Measurements from ENCODE around the gene RRP9. TPM values are rescaled to one million over a fixed set of nuclear protein-coding genes. Genes with fewer than 3 reads are reported as not detected.

The RRP9 gene
- total and polyA plus RNA-seq, 12 donors = 8.5 to 30.2 (median 10.1) TPM

DNA sequence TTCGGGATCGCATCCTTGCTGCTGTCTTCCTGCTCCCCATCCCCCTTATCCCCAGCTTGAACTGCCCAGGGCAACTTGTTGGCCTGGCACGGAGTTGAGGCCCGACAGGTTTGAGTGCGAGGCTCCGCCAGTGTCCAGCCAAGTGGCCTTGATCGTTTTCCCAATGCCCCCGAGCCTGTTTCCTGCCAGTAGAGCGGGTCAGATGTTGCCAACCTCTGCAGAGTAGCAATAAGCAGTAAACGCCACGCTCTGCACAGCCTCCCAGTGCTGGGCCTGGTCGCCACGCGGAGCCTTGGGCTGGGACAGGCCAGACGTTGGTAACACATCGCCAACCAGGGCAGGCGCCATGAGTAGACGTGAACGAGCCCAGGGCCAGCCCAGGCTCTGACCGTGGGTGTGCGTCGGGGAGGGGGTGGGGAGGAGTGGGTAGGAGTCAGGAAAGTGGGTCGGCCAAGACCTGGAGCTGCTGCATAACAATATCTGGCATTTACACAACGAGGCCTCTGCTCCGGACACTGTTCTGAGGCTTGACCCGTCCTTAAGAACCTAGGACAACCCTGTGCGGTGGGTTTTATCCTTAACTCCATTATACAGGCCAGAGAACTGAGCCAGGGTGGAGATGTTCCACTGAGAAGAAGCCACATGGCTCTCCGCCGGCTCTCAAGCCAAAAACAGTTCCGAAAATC, 32.7 kb upstream of the RRP9 start:
- Histone ChIP-seq H3K9me3 (no peaks in the 10 kb centered on the region), H3K36me3 (peaks cover 0 to 14% (median 0%) of the 10 kb centered on the region in 9 donors), H3K4me1 (peaks cover 10 to 46% (median 31%) of the 10 kb centered on the region in 9 donors), H3K4me3 (peak overlapping the region; percentile 35 to 87 (median 68)), H3K27me3 (no peaks in the 10 kb centered on the region), H3K27ac (peak overlapping the region; percentile 93 to 98 (median 96))
- WGBS, 2 donors = 17 to 23% methylated on average over 28 to 30 of the region's 30 CpGs
- ATAC-seq (peak; percentile 10 to 43 (median 26)), DNase-seq (peak in 1 of 2 donors; percentile 50)
- peak in 4 of 9 donors; percentile 3 to 54 (median 29) for TF ChIP-seq CTCF (IDR thresholded peaks at IDR 0.05)
- intact Hi-C loops (cut with DNase I) = loop anchor here in 8 of 10 donors (1.0 to 2.0 kb wide), 2 partner anchors 32 kb away; partner anchors contain the start of gene PARP3 (in 8 of the 8)

GRCh38 chr3:51971350-51971749, 29.6 kb upstream of the RRP9 start:
- DNase-seq = no peak
- H3K27me3 ChIP-seq = peaks cover 0 to 12% (median 0%) of the 10 kb centered on the region in 7 donors
- H3K4me1 ChIP-seq = peaks cover 13 to 63% (median 46%) of the 10 kb centered on the region in 9 donors
- no peak for TF ChIP-seq CTCF (IDR thresholded peaks at IDR 0.05)
- 92 to 96% methylated on average over 11 of the region's 11 CpGs for WGBS, 2 donors
- H3K4me3 ChIP-seq = no peak overlapping the region
- ATAC-seq = no peak
- no peak overlapping the region for H3K27ac ChIP-seq
- H3K9me3 ChIP-seq = no peaks in the 10 kb centered on the region
- H3K36me3 ChIP-seq = peaks cover 0 to 16% (median 0%) of the 10 kb centered on the region in 9 donors
- intact Hi-C loops (cut with DNase I) = no loop called here

DNA sequence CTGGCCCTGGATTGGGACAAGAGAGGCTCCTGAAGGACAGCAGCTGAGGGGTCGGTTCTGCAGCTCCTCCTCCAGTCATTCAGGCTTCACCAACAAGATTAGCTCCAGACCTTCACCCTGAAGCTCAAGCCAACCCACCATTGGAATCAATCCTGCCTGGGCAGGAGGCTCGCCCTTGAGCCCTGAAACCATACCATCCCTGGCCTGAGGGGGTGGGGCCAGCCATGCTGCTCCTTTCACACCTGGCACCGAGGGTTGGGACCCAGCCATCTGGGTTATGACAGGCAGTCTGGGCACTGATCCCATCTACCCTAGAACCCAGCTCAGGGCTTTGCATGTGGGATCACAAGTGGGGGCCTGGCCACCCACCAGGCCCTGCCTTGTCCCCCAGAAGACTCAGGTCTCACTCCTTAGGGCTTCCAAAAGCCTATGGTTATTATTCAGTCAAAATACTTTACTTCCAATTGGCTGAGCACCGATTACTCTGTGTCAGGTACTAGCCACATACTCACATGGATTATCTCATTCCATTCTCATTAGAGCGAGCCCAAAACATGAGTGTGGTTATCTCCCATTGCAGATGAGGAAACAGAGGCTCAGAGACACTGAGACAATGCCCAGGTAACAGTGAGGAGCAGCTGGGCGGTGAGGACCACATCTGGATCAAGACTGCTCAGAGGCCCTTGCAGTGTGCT, 29.0 kb upstream of the RRP9 start:
- H3K9me3 ChIP-seq = no peaks in the 10 kb centered on the region
- no peak for ATAC-seq
- no peak overlapping the region for H3K4me3 ChIP-seq
- no peak for TF ChIP-seq CTCF (IDR thresholded peaks at IDR 0.05)
- 68 to 72% methylated on average over 6 of the region's 6 CpGs for WGBS, 2 donors
- H3K36me3 ChIP-seq = peaks cover 0 to 16% (median 0%) of the 10 kb centered on the region in 9 donors
- H3K27me3 ChIP-seq = peaks cover 0 to 18% (median 0%) of the 10 kb centered on the region in 7 donors
- intact Hi-C loops (cut with DNase I) = no loop called here
- H3K4me1 ChIP-seq = peaks cover 17 to 63% (median 46%) of the 10 kb centered on the region in 9 donors
- peak overlapping the region in 1 of 10 donors; percentile 31 for H3K27ac ChIP-seq
- no peak for DNase-seq

DNA sequence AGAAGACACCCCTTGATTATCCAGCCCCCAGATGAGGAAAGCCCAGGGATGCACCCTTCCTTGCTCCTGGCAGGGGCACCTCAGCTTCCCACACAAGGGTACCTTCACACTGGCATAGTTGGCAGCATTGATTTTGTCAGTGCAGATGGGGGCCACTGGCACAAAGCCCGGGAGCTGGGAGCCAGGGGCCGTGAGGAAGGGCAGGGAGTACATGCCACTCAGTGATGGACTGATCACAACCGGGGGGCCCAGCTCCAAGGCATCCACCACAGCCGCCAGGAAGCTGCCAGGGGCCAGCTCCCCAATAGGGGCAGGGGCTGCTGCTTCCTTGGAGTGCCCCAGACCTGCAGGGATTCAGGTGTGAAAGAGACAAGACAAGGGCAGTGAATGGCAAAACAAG, 28.1 kb upstream of the RRP9 start:
- DNase-seq = no peak
- H3K27ac ChIP-seq = peak overlapping the region in 1 of 10 donors; percentile 10
- peaks cover 13 to 67% (median 45%) of the 10 kb centered on the region in 9 donors for H3K4me1 ChIP-seq

More for the DNA sequence above, 28.1 kb upstream of the RRP9 start:
- no peak for TF ChIP-seq CTCF (IDR thresholded peaks at IDR 0.05)
- no peaks in the 10 kb centered on the region for H3K9me3 ChIP-seq
- H3K4me3 ChIP-seq = no peak overlapping the region
- ATAC-seq = no peak
- peaks cover 0 to 16% (median 0%) of the 10 kb centered on the region in 9 donors for H3K36me3 ChIP-seq
- peaks cover 0 to 20% (median 0%) of the 10 kb centered on the region in 7 donors for H3K27me3 ChIP-seq
- intact Hi-C loops (cut with DNase I) = no loop called here
- WGBS, 2 donors = 63 to 69% methylated on average over 4 of the region's 4 CpGs

All from heart right ventricle (tissue), 16 donors.